Kidney (tissue), 14 donors: ENCODE data around the gene INCA1. TPM values are rescaled to one million over a fixed set of nuclear protein-coding genes. Genes with fewer than 3 reads are reported as not detected.

Source experiments
- DNase-seq, 5 donors: peaks; one replicate each; pipeline ENCODE4 v3.0.0-alpha.2; 2013 to 2020
- FAIRE-seq: peaks from 2 replicates; lab custom pipeline; 2012; peaks lifted over from hg19 to GRCh38; lab: Jason Lieb, UNC
- H3K27ac ChIP-seq, 2 donors: one replicate each; pipeline ENCODE4 v1.7.0; 2013; ENCODE audit warnings: low read depth in 2 of 2, low read length in 2 of 2, inconsistent platforms in 1 of 2
- H3K27me3 ChIP-seq: one replicate; pipeline ENCODE4 v1.7.1; 2013; ENCODE audit warnings: low read length, inconsistent platforms; ENCODE audit not compliant: control insufficient read depth, insufficient read depth
- H3K36me3 ChIP-seq, 3 donors: one replicate each; pipeline versions ENCODE4 v1.7.0 to v1.7.1; 2013; ENCODE audit warnings: low read length in 3 of 3, control low read depth in 1 of 3, inconsistent platforms in 1 of 3; ENCODE audit not compliant: insufficient read depth in 3 of 3, control insufficient read depth in 2 of 3
- H3K4me1 ChIP-seq, 3 donors: one replicate each; pipeline versions ENCODE4 v1.7.0 to v1.7.1; 2013; ENCODE audit warnings: low read length in 3 of 3, inconsistent platforms in 1 of 3, low read depth in 1 of 3; ENCODE audit not compliant: control insufficient read depth in 2 of 3, insufficient read depth in 2 of 3
- H3K4me3 ChIP-seq, 3 donors: one replicate each; pipeline versions ENCODE4 v1.7.0 to v1.8.1; 2013; ENCODE audit warnings: low read length in 3 of 3, control low read depth in 1 of 3, inconsistent platforms in 1 of 3
- H3K9ac ChIP-seq, 3 donors: one replicate each; pipeline versions ENCODE4 v1.7.0 to v1.7.1; 2013; ENCODE audit warnings: low read length in 3 of 3, control low read depth in 1 of 3, inconsistent platforms in 1 of 3
- H3K9me3 ChIP-seq, 3 donors: one replicate each; pipeline versions ENCODE4 v1.7.0 to v1.7.1; 2013; ENCODE audit warnings: low read length in 3 of 3, control low read depth in 1 of 3, inconsistent platforms in 1 of 3; ENCODE audit not compliant: control insufficient read depth in 2 of 3, insufficient read depth in 1 of 3
- intact Hi-C: fragments of 100-400 bp; cut with DNase I; formaldehyde crosslinking; loops from one replicate; pipeline ENCODE4 v1.11.1; 2022
- polyA plus RNA-seq: library from polyadenylated mRNA; stranded (reverse); fragments of 350-450 nt; fragmentation: Illumina TruSeq; extraction: RNeasy Lipid Tissue Mini Kit (QIAGEN cat#74804); gene quantifications from one replicate; pipeline ENCODE4 v1.2.3, GENCODE V29; 2014; ENCODE audit warnings: low read depth, low replicate concordance; ENCODE audit not compliant: insufficient read depth
- total RNA-seq: library from RNA; stranded (reverse); fragmentation: NEBNext Ultra II Directional; extraction: Animal tissue kit (Norgen Biotek cat#: 25700); gene quantifications from one replicate; pipeline ENCODE4 v1.2.1, GENCODE V29; 2021
- TF ChIP-seq, protein P1 (sequence below): IDR thresholded peaks from 3 replicates; pipeline ENCODE4 v1.5.1; 2012; ENCODE audit warnings: mild to moderate bottlenecking, moderate library complexity, borderline replicate concordance; ENCODE audit not compliant: insufficient read depth; ENCODE audit errors: extremely low read depth
- donor health status: control.
- donor health status: control.
- donor health status: control.
- donor health status: control.
- donor health status: control.
- donor health status: DM: yes; HTN: yes; CAD: no.
- donor health status: Normal renal cell carcinoma (clear cell type).

INCA1 gene
- total and polyA plus RNA-seq, 2 donors from 2014 or later, result 1.5 to 1.6 TPM

DNA sequence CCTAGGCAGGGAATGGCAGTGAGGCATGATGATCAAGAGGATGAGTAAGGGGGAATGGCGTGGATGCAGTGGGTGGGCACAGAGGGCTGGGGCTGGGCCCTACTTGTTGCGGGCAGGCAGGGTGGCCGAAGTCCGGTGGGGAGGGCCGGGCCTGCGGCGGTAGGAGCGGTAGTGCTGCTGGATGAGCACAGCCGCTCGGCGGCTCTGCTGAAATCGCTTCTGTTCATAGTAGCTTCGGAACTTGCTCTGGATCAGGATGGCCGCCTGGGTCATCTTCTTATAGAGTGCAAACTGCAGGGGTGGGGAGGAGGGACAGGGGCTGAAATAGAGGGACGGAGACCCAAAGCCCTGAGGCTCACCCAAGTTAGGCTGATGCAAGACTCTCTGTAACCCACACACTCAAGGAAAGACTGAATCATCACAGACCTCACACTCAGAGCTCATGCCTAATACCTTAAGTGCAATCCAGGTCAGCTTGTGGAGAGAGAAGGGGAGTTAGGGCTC, 28.2 kb downstream of the INCA1 start:
- peaks cover 0 to 12% (median 8%) of the 10 kb centered on the region in 3 donors for H3K36me3 ChIP-seq
- H3K4me1 ChIP-seq, result peaks cover 3 to 29% (median 4%) of the 10 kb centered on the region in 3 donors
- H3K4me3 ChIP-seq, result peak overlapping the region; percentile 58 to 99 (median 93)
- H3K9ac ChIP-seq, result peak overlapping the region; percentile 43 to 87 (median 48)
- no peaks in the 10 kb centered on the region for H3K27me3 ChIP-seq
- peak in 1 of 5 donors; percentile 83 for DNase-seq
- intact Hi-C loops, result no loop called here
- no peak for FAIRE-seq
- TF ChIP-seq, protein P1, sequence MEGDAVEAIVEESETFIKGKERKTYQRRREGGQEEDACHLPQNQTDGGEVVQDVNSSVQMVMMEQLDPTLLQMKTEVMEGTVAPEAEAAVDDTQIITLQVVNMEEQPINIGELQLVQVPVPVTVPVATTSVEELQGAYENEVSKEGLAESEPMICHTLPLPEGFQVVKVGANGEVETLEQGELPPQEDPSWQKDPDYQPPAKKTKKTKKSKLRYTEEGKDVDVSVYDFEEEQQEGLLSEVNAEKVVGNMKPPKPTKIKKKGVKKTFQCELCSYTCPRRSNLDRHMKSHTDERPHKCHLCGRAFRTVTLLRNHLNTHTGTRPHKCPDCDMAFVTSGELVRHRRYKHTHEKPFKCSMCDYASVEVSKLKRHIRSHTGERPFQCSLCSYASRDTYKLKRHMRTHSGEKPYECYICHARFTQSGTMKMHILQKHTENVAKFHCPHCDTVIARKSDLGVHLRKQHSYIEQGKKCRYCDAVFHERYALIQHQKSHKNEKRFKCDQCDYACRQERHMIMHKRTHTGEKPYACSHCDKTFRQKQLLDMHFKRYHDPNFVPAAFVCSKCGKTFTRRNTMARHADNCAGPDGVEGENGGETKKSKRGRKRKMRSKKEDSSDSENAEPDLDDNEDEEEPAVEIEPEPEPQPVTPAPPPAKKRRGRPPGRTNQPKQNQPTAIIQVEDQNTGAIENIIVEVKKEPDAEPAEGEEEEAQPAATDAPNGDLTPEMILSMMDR, result no peak
- peak overlapping the region; percentile 98 to 99 for H3K27ac ChIP-seq
- no peaks in the 10 kb centered on the region for H3K9me3 ChIP-seq

DNA sequence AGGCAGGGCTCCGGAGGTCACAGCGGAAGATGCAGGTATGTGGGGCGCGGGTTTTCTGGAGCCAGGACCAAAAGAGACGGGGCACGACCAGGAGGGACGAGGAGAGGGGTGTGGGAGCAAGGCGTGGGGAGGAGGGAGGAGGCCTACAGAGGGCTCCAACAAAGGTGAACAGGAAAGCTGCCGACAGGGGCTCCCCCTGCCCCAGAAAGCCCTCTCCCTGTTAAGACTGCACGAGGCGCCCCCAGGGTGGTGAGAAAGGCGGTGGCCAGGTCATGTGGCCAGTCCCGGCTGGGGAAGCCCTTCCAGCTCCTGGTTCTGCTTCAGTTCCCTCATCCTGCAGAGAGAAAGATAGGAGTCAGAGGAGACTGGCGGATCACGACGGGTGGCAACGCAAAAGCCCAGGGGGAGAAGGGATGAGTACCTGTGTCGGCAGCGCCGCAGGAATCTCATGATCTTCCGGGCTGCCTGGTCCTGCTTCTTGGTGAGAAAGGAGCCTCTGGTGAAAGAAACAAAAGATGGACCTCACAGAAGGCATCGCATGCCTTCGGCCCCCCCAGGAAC, 28.8 kb downstream of the INCA1 start:
- Histone ChIP-seq H3K9me3 (no peaks in the 10 kb centered on the region), H3K4me3 (peak overlapping the region; percentile 58 to 99 (median 93)), H3K9ac (peak overlapping the region; percentile 60 to 87 (median 61)), H3K27me3 (no peaks in the 10 kb centered on the region), H3K36me3 (peaks cover 0 to 10% (median 6%) of the 10 kb centered on the region in 3 donors), H3K4me1 (peaks cover 3 to 28% (median 4%) of the 10 kb centered on the region in 3 donors), H3K27ac (peak overlapping the region; percentile 98 to 99)
- TF ChIP-seq, protein P1, result no peak
- intact Hi-C loops, result no loop called here
- DNase-seq (peak; percentile 63 to 89 (median 78)), FAIRE-seq (no peak)

DNA sequence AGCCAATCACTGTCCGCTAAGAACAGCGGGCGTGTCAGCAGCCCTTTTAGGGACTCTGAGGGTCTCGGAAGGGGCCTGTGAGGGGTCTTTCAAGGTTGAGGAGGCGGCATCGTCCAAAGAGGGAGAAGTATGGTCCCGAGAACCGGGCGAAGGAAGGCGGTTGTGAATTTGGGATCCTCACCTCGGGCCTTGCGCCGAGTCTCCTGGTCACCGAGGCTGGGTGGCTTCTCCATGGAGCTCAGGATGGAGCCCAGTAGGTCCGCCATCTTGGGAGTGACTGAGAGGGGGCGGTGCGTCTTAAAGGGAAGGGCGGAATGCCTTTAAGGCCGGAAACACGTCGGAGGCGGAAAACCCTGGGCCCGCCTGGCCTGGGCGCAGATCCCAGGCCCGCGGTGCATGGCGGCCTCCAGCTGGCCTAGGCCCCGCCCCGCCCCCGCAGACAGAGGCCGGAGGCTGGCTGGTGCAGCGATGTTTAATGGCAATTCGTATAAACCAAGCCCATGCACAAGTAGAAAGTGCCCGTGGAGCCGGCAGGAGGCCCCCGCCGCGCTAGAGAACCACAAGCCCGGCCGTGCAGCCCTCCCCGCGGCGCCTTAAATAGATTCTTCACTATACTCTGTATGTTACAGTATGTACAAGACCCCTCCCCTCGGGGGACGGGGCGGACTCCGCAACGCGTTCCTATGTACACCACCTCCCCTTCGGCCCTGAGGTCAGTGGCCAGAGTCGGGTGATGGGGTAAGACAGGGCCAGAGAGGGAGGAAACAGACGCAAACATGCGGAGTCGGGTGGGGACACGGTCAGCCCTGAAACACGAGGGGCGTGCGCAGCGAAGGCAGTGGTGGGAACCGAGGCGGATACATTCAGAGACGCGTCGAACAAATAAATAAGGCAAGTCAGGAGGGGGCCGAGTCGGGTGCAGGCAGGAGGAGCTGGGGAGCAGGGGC, 29.5 kb downstream of the INCA1 start, which contains the start of gene SPAG7:
Gene SPAG7, minus strand, starts transcription at position 279 of the 947 bp plus-strand sequence. Its CDS starts 13 bp downstream, at position 266.
- peak; percentile 98 to 99 (median 98) for DNase-seq
- Histone ChIP-seq H3K27me3 (no peaks in the 10 kb centered on the region), H3K4me3 (peak within 1 kb of the TSS; percentile 93 to 99 (median 94)), H3K27ac (peak within 1 kb of the TSS; percentile 98 to 99), H3K9ac (peak within 1 kb of the TSS; percentile 75 to 96 (median 95)), H3K36me3 (peaks cover 0 to 4% (median 3%) of the 10 kb centered on the region in 3 donors), H3K9me3 (no peaks in the 10 kb centered on the region), H3K4me1 (peaks cover 3 to 28% (median 4%) of the 10 kb centered on the region in 3 donors)
- intact Hi-C loops, result no loop called here
- TF ChIP-seq, protein P1, result no peak
- no peak for FAIRE-seq
